Superior temporal gyrus (tissue), 1 donor: ENCODE data around the gene TINCR.
"Not testable (repeated sequence)": the region's sequence is repeated elsewhere in the genome, so short reads cannot be mapped to it uniquely, and the experiment has no call there.

ENCODE experiments used
- DNase-seq: peaks from one replicate; pipeline ENCODE4 v3.0.0-alpha.2; 2016; ENCODE audit errors: extremely low spot score

Gene TINCR

GRCh38 chr19:5558101-5558621 lies 9.6 kb downstream of the TINCR start:
- DNase-seq = no peak

DNA sequence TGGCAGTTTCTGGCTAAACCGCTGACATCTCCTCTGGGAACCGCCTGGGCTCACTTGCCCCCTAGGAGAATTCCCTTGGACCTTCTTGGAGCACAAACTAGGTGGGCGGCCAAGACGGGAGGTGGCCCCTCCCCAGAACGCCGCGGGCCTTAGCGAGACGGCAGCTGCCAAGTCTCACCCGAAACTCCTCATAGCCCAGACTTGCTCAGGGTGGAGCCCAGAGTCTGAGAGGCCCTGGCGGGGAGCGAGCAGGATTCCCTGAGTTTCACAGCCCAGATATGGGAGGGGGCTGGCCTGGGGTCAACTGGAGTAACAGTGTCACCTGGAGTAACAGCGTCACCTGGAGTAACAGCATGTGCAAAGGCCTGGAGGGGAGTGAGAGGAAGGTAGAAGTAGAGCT lies 10.1 kb downstream of the TINCR start:
- no peak for DNase-seq

GRCh38 chr19:5554828-5555227 lies 12.9 kb downstream of the TINCR start:
- DNase-seq = no peak

DNA sequence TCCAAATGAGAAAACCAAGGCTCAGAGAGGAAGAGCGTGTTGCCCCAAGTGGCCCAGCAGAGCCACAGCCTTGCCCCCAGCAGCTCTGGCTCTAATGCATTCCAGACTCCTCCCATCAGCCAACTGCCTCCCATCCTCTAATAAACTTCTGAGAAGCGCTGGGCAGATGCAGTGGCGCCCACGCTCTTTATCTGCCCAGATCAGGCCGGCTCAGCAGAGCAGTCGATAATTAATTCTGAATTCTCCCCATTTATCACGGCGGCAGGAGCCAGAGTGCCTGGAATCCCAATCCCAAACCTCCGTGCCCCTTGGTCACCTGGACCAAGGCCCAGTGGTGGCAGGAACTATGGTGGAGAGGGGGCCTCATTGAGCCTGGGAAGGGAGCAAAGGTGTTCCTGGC lies 13.9 kb downstream of the TINCR start:
- DNase-seq = no peak

- peak; percentile 10 for DNase-seq
Measured at GRCh38 chr19:5547881-5548280, 19.9 kb downstream of the TINCR start.

GRCh38 chr19:5545984-5546383 lies 21.8 kb downstream of the TINCR start:
- no peak for DNase-seq

DNA sequence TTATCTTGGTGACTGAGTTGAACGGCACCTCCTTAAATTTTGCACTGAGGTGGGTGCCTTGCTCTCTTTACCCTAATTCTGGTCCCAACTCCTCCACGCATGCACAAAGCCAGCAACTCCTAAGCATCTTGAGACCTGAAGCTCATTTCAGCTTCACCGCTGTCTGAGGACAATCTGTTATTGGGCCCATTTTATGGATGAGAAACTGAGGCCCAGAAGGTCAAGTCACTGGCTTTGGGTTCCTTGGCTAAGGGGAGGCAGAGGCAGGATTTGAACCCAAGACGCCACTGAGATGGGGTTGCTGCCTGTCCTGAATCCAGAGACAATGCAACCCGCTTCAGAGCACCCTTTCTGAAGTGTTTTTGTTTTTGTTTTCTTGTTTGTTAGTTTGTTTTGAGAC lies 22.7 kb downstream of the TINCR start:
- DNase-seq = no peak

- DNase-seq = no peak
Measured at GRCh38 chr19:5542665-5543064, 25.1 kb downstream of the TINCR start.

DNA sequence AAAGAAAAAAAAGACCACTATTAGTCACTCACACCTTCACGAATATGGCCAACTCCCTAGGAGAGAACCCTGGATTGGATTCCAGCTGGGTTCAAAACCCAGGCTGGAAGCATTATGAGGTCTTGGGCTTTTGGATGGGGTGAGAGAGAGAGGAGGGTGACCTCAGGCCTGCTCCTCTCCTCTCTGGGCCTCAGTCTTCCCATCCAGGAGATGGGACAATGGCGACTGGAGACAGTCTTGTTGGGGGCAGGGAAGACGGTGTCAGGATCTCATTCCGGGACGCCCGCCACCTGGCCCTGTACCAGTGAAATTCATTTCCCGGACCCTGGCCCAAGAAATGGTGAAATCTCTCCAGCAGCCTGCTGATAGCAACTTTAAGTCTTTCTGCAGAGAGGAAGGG lies 26.3 kb downstream of the TINCR start:
- DNase-seq = no peak

DNA sequence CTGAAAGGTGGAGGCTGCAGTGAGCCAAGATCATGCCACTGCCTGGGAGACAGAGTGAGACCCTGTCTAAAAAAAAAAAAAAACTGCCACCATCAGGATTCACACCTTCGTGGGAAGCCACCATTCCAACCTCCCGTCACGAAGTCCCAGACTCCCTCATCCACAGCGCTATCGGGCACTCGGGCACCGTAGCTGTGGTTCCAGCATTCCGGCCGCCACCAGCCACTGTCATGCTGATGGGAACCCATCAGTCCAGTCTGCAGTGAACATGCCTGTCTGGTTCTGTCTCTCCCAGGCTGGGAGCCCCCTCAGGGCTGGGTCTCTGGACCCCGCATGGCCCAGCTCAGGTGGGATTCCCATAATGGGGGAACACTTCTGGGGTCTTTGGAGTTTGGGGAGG lies 27.5 kb downstream of the TINCR start:
- DNase-seq = no peak

DNA sequence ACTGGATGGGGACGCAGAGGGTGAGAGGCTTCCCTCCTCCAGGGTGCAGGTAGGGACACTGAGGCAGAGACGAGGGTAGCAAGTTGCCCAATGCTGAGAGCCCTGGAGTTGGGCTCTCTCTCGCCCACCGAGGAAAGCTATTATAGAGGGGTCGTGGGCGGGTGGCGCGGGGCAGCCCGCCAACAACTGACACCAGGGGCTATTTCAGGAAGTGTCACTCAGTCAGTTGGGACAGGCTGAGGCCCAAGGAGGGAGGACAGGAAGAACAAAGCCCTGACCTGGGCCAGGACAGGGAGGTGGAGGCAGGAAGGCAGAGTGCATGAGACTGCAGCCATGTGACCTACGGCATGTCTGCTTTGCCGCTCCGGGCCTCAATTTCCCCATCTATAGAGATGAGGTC lies 29.9 kb downstream of the TINCR start:
- DNase-seq = no peak

DNA sequence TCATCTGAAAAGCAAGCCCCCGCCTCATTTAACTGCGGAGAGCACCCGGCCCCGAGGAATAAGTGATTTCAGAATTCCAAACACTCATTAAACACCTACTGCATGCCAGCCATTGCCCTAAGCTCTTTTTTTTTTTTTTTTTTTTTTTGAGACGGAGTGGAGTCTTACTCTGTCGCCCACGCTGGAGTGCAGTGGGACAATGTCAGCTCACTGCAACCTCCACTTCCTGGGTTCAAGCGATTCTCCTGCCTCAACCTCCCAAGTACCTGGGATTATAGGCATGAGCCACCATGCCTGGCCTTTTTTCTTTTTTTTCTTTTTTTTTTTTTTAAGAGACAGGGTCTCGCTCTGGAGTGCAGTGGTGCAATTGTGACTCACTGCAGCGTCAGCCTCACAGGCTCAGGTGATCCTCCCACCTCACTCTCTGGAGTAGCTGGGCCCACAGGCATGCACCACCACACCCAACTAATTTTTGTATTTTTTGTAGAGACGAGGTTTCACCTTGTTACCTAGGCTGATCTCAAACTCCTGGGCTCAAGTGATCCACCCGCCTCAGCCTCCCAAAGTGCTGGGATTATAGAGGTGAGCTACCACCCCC lies 30.7 kb downstream of the TINCR start:
- not testable (repeated sequence) for DNase-seq

- peak; percentile 25 for DNase-seq
Measured at GRCh38 chr19:5536337-5536894, 31.3 kb downstream of the TINCR start.

DNA sequence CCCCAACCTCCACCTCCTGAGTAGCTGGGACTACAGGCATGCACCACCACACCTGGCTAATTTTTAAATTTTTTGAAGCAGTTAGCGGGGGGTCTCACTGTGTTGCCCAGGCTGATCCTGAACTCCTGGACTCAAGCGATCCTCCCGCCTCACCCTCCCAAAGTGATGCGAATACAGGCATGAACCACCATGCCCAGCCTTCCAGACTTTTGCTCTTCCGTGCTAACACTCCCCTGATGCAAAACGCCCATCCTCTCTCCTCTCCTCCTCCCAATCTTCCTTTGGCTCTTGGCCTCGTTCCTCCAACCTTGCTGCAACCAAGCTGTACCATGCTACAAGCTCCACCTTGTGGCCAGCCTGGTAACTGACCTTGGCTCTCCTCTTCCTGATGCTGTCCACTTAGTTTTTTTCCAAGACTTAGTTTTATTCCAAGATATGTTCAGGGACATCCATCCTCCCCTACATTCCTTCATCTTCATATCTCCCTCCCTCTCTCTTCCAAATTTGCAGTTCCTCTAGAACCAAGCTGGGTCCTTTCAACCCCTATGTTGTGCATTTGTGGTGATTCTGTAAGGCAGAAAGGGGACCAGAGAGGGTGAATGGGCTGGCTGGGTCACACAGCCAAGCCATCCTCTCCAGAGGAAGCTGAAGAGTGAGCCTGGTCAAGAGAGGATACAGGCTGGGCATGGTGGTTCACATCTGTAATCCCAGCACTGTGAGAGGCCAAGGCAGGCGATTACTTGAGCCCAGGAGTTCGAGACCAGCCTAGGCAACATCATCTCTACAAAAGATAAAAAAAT lies 32.8 kb downstream of the TINCR start:
- no peak for DNase-seq

DNA sequence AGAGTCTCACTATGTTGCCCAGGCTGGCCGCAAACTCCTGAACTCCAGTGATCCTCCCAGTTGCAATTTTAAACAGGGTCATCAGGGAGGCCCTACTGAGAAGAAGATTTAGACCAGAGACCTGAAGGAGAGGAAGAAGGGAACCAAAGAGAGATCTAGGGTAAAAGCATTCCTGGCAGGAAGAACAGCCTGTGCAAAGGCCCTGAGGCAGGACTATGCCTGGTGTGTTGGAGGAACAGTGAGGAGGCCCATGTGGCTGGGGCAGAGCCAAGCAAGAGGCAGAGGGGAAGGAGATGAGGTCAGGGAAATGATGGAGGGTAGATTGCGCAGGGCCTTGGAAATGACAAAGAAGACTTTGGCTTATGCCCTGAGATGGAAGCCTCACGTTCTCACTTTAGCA lies 34.5 kb downstream of the TINCR start:
- no peak for DNase-seq

- DNase-seq = peak; percentile 40
Measured at GRCh38 chr19:5530701-5531100, 37.1 kb downstream of the TINCR start.

GRCh38 chr19:5526691-5527090 lies 41.1 kb downstream of the TINCR start:
- DNase-seq = no peak

- no peak for DNase-seq
Measured at GRCh38 chr19:5524081-5524480, 43.7 kb downstream of the TINCR start.

DNA sequence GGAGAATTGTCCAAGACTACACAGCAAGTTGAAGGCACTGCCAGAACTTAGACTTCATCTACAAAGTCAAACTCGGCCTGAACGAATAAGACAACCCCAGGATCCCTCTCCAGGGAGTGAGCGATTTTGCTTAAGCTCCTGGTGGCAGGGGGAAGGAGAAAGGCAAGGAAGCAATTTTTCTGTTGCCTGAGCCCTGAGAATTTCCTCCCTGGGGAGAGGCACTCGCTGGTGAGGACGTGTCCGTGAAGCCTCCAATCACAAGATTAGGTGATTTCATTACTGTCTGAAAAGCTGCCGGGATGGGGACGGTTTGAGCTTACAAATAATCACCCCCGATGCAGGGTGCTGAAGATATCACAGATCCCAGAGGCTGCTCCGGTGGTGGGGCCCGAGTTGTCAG lies 45.6 kb downstream of the TINCR start:
- DNase-seq = no peak

DNA sequence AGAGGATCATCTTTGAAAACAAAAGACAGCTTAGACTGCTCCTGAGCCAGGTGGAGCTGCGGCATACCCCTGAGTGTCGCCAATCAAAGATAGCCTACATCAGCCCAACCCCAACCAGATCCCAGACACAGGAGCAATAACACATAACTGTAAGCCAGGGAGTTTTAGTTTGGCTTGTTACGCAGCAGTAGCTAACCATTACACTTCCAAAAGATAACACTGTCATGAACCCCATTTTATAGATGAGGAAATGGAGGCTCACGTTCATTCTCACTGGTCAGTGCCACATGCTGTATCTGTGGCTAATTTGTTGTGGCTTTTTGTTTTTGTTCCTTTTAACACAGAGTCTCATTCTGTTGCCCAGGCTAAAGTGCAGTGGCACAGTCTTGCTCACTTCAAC lies 47.3 kb downstream of the TINCR start:
- no peak for DNase-seq

- no peak for DNase-seq
Measured at GRCh38 chr19:5519076-5519475, 48.7 kb downstream of the TINCR start.

DNA sequence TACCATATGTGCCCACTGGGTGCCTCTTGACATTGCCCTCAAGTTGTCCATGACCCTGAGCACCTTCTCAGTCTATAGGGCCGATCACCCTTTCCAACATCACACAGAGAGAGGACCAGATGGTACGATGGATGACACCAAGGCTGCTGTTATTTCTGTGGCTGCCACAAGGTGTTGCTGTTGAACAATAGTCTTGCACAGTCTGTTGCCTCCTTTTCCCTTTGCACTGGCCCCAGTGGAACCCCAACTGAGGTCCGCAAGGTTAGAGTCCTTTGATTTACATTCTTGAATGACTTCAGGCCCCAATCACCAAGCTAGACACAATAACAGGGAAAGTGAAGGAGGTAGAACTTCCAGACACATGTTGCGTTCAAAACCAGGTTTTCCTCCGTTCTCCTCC lies 52.0 kb downstream of the TINCR start:
- DNase-seq = no peak

DNA sequence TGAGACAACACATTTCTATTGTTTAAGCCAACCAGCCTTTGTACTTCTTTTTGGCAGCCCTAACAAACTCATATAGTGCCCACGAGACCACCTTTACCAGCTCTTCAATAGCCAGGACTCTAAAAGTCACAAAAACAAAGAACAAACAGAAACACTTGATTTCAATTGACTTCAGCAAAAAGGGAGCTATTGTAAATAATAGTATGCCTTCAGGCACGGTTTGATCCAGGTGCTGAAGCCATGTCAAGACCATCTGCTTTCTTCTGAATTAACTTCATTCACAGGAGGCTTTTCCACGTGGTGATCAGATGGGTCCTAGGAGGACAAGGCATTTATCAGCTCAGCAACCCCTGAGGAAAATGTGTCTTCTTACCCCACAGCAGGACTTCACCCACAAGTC lies 53.8 kb downstream of the TINCR start:
- DNase-seq = no peak
